ENCODE data around the gene CREBBP.

Gene CREBBP

DNA sequence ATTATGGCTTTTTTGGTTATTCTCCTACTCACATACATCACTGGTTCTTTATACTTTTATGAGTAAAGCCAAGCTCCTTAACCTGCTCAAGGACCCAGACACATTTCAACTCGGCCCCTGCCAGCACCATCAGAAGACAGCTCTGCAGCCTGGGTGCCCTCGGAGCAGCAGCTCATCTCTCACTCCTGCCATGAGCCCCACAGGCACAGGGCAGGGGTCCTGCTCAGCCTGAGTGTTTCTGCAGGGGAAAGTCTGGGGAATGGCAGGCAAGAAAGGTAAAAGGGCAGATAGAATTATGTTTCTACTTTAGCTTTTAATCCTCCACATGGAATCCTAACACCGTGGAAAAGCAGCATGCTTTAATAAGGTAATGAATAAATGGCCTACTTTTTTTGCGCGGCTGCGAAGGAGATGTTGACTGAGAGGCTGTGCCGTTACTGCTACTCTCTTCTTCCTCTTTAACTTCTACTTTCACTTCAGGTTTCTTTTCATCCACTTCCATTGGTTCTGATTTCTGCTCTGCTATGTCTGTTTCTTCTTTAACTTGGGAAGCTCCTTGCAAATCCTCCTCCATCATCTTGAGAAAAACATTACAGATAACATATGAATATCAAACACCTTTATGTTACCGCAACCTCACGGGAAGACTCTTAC lies 113.1 kb downstream of the CREBBP start:
- DNase-seq (ENCODE audit: low read depth in 2 of 3, low spot score in 2 of 3) = no peak

- DNase-seq (ENCODE audit: low read depth in 2 of 3, low spot score in 2 of 3) = no peak
Measured at GRCh38 chr16:3766177-3766576, 114.3 kb downstream of the CREBBP start.

DNA sequence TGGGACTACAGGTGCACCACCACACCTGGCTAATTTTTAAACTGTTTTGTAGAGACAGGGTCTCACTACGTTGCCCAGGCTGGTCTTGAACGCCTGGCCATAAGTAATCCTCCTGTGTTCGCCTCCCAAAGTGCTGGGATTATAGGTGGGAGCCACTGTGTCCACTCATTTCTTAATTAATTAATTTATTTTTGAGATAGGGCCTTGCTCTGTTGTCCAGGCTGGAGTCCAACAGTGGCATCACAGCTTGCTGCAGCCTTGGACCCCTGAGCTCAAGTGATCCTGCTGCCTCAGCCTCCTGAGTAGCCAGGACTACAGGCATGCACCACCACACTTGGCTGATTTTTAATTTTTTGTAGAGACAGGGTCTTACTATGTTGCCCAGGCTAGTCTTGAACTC lies 116.1 kb downstream of the CREBBP start:
- DNase-seq (ENCODE audit: low read depth in 2 of 3, low spot score in 2 of 3) = no peak

- DNase-seq (ENCODE audit: low read depth in 2 of 3, low spot score in 2 of 3) = no peak
Measured at GRCh38 chr16:3762107-3762750, 118.3 kb downstream of the CREBBP start.

DNA sequence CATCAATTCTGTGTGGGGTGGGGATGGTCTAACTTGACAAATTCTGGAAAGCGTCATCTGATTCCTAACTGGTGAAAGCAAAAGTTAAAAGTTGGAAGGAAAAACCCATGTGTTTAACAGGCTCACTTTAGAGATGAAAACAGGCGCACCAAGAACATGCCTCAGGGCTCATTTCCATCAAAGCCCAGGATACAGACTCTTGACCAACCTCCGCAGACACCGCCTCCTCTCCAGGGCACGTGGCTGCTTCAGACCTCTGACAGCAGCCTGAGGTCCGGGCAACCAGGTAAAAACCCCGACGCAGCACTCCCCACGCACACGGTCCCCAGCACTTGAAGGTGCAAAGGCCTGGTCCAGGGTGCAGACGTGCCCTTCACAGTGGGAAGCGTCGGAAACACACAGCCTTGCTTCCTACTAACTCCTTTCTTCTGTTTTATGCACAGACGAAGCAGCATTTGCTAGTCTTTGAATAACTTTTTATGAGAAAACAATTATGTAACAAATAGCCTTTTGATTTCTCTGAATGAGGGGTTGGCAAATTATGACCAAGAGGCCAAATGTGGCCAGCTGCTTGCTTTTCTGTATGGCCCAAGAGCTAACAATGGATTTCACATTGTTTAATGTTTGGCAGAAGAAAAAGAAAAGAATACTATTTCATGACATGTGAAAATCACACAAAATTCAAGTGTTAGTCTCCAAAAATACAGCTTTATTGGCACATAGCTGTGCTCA lies 119.0 kb downstream of the CREBBP start:
- DNase-seq (ENCODE audit: low read depth in 2 of 3, low spot score in 2 of 3) = no peak

DNA sequence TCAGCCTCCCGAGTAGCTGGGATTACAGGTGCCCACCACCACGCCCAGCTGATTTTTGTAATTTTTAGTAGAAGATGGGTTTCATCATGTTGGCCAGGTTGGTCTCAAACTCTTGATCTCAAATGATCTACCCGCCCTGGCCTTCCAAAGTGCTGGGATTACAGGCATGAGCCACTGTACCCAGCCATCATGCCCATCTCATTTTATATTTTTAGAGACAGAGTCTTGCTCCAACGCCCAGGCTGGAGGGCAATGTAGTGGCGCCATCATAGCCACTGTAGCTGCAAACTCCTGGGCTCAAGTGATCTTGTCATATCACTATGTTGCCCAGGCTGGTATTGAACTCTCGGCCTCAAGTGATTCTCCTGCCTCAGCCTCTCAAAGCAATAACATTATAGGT lies 120.0 kb downstream of the CREBBP start:
- no peak for DNase-seq (ENCODE audit: low read depth in 2 of 3, low spot score in 2 of 3)

GRCh38 chr16:3759736-3760135 lies 120.8 kb downstream of the CREBBP start:
- no peak for DNase-seq (ENCODE audit: low read depth in 2 of 3, low spot score in 2 of 3)

DNA sequence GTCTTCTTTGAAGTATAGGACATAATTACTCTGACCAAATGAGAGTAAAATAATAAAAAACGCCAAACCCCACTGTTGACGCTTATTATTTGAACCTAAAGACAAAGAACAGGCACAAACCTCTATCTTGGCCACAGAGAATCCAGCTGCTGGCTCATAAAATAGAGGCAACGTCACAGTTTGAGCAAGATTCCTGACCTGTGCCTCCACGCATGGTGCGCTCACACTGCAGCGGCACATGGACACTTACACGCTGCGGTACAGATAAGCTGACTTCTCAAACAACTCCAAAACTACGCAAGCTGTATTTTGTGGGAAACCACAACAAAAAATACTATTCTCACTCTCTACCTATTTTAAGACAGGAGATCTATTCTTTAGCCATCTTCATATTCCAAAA lies 124.4 kb downstream of the CREBBP start:
- DNase-seq (ENCODE audit: low read depth in 2 of 3, low spot score in 2 of 3) = no peak

GRCh38 chr16:3755249-3755648 lies 125.3 kb downstream of the CREBBP start:
- no peak for DNase-seq (ENCODE audit: low read depth in 2 of 3, low spot score in 2 of 3)

DNA sequence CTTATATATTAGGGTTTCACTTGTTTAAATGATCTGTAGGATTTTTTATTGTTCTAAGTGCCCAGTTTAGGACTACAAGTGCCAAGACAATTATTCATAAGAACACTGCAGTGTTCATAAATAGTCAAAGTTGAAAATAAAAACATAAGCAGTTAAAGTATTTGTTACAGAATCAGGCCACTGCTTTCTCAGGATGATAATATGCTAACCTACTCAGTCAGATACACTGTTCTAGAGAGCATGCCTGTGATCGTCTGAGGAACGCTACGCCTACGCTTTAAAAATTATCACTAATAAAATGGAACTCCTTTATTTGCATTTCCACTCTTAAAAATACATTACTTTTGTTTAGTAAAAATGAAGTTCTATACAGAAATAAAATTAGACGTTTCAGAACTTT lies 125.7 kb downstream of the CREBBP start:
- no peak for DNase-seq (ENCODE audit: low read depth in 2 of 3, low spot score in 2 of 3)

- DNase-seq (ENCODE audit: low read depth in 2 of 3, low spot score in 2 of 3) = no peak
Measured at GRCh38 chr16:3754081-3754703, 126.3 kb downstream of the CREBBP start.

DNA sequence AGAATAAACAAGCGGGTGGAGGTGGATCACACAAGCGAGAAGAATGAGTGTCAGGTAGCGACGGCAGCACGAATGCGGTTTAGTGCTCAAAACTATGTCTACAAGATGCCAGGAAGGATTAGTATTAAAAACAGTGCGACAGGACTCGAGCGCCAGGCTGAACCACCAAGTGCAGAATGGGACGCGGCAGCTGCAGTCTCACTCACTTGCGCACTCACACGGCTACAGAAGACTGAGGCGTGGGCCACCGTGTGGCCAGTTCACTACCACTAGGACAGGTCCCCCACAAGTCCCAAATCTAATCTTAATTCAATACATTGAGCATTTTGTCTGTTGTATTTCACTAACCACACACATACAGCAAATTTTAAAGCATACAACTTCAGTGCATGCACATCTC lies 127.5 kb downstream of the CREBBP start:
- DNase-seq (ENCODE audit: low read depth in 2 of 3, low spot score in 2 of 3) = no peak

DNA sequence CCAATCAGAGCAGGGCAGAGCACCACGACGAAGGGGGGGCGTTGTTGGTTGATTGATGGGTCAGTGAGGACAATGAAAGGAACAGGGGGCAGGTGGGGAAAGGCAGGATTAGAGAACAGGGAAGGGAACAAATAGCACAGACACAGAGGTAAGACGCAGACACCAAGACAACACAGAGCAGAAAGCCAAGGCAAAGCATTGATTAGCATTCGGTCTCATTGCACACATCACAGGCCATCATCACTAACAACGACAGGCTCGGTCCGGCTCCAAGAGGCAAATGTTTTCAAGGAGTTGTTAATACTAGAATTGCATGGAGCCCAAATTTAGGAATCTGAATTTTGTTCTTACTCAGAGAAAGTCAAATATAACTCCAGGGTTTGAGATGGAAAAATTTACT lies 128.6 kb downstream of the CREBBP start:
- no peak for DNase-seq (ENCODE audit: low read depth in 2 of 3, low spot score in 2 of 3)

DNA sequence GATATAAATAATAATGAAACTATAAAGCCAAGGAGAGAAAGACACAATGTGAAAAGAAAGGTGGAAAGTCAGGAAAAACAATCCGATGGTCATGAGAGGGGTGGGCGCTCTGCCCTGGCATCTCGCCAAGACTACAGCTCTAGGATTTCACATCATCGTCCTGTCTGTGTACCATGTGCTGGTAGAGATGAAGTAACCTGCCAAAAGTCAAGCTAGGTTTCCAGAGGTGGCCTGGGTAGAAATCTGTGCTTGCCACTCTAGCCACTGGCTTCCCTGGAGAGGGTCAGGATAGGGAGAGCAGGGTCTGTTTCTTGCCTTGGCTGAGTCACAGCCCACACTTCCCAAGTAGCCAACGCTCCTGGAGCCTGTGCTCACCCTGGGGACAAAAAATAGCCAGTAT lies 132.2 kb downstream of the CREBBP start:
- no peak for DNase-seq (ENCODE audit: low read depth in 2 of 3, low spot score in 2 of 3)

- no peak for DNase-seq (ENCODE audit: low read depth in 2 of 3, low spot score in 2 of 3)
Measured at GRCh38 chr16:3745751-3746355, 134.7 kb downstream of the CREBBP start.

- no peak for DNase-seq (ENCODE audit: low read depth in 2 of 3, low spot score in 2 of 3)
Measured at GRCh38 chr16:3744018-3744417, 136.5 kb downstream of the CREBBP start.

DNA sequence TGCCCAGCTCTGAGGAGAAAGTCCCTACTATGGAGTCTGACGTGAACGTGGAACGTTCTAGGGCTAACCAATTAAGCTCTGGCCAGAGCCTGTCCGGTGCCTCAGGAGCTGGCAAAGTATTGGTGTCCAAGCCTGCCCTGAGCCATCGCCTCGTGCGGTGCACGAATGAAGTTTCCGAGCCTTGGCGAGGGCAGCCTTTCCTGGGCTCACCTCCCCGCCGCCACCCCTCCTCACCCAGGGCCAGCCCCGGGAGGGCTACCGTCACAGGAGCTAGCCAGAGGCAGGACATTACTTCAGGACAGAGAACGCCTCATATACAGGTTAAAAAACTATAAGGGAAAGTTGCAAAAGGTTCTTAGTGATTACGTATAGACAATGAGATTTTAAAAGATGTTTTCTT lies 139.6 kb downstream of the CREBBP start:
- no peak for DNase-seq (ENCODE audit: low read depth in 2 of 3, low spot score in 2 of 3)

DNA sequence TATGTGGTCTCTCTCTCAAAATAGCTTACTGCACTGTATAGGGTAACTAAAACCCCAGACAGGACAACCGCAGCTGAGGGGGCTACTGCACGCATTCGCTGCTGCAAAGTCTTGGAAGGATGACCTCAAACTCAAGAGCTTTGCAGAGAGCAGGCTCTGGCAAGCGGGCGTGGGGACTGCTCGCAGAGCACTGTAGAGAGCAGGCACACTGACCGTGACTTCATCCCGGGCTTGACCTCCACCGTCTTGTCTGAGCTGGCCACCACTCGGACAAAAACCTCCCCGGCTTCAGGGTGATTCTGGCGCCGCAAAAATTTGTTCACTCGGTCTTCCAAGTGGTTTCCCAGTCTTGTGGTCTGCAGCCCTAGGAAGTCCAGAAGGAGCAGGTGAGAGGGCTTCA lies 140.3 kb downstream of the CREBBP start:
- DNase-seq (ENCODE audit: low read depth in 2 of 3, low spot score in 2 of 3) = no peak

GRCh38 chr16:3739636-3740035 lies 140.9 kb downstream of the CREBBP start:
- DNase-seq (ENCODE audit: low read depth in 2 of 3, low spot score in 2 of 3) = no peak

GRCh38 chr16:3738541-3738940 lies 142.0 kb downstream of the CREBBP start:
- DNase-seq (ENCODE audit: low read depth in 2 of 3, low spot score in 2 of 3) = no peak

GRCh38 chr16:3738128-3738527 lies 142.4 kb downstream of the CREBBP start:
- DNase-seq (ENCODE audit: low read depth in 2 of 3, low spot score in 2 of 3) = no peak

DNA sequence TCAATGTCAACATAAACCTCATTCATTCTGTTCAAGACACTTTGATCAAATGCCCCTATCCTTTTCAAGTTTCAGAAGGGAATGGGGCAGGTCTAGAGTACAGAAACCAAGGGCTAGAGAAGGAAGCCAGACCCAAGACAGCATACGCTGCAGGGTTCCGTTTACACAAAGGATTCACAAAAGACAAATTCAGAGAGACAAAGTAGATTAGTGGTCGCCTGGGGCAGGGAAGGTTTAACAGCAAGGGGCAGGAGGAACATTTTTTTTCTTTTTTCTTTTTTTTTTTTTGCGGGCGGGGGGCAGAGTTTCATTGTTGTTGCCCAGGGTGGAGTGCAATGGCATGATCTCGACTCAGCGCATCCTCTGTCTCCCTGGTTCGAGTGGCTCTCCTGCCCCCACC lies 143.3 kb downstream of the CREBBP start:
- no peak for DNase-seq (ENCODE audit: low read depth in 2 of 3, low spot score in 2 of 3)

Data from activated CD8-positive, alpha-beta memory T cell treated with anti-CD3 and anti-CD28 coated beads for 48 hours (primary cell).